SH-SY5Y (cell line): ENCODE measurements around the gene TSR3.

Experiments
- GATA2 ChIP-seq: IDR thresholded peaks from 2 replicates; pipeline ENCODE4 v1.6.1; 2011; ENCODE audit warnings: mild to moderate bottlenecking, low read depth, low read length
- GATA3 ChIP-seq: IDR thresholded peaks from 2 replicates; pipeline ENCODE4 v1.6.1; 2011; ENCODE audit warnings: low read depth, mild to moderate bottlenecking, low read length, moderate library complexity

GRCh38 chr16:1348926-1349325 lies 2.8 kb downstream of the TSR3 start:
- TF ChIP-seq GATA2 (no peak), GATA3 (no peak)
